K562 (cell line): Measurements from ENCODE around the gene FBXO48. TPM values are rescaled to one million over a fixed set of nuclear protein-coding genes. Genes with fewer than 3 reads are reported as not detected.

Experiments
- ATF3 ChIP-seq, 2 experiments: fragments of 450-650 bp in 1 of 2; sonication (generic) in 1 of 2; formaldehyde crosslinking in 1 of 2; IDR thresholded peaks in 1 of 2; conservative IDR thresholded peaks in 1 of 2; 2 replicates each; pipeline versions ENCODE4 v1.6.1 to v1.8.1; 2016 to 2023; ENCODE audit warnings: mild to moderate bottlenecking in 2 of 2, moderate library complexity in 2 of 2, inconsistent platforms in 1 of 2, missing genetic modification reagents in 1 of 2
- CBX8 ChIP-seq: fragments of 200-600 bp; sonication (generic); IDR thresholded peaks from 2 replicates; pipeline ENCODE4 v1.6.1; 2012; ENCODE audit warnings: borderline replicate concordance, mixed run types, low read depth, mild to moderate bottlenecking, moderate library complexity, mixed read lengths, low read length, control low read depth, inconsistent platforms; ENCODE audit not compliant: poor library complexity, severe bottlenecking; ENCODE audit errors: extremely low read depth
- CSDE1 ChIP-seq, 2 experiments: fragments of 450-650 bp; IDR thresholded peaks; 2 replicates each; pipeline ENCODE4 v1.6.1; 2016; ENCODE audit warnings: mild to moderate bottlenecking in 1 of 2
- CTBP1 ChIP-seq: fragments of 450-650 bp; IDR thresholded peaks from 2 replicates; pipeline ENCODE4 v1.6.1; 2016; ENCODE audit warnings: borderline replicate concordance
- DIDO1 ChIP-seq: fragments of 450-650 bp; IDR thresholded peaks from 2 replicates; pipeline ENCODE4 v1.6.1; 2016; ENCODE audit warnings: low read depth, missing biosample characterization, missing genetic modification characterization
- FOS ChIP-seq: IDR thresholded peaks from 3 replicates; pipeline ENCODE4 v1.6.1; 2011; ENCODE audit not compliant: insufficient read length; ENCODE audit errors: extremely low read depth
- HDAC6 ChIP-seq: IDR thresholded peaks from 2 replicates; pipeline ENCODE4 v1.6.1; 2012; ENCODE audit warnings: low read depth, mild to moderate bottlenecking, control low read depth, inconsistent platforms, low read length, moderate library complexity
- HMBOX1 ChIP-seq: sonication (generic); IDR thresholded peaks from 2 replicates; pipeline ENCODE4 v1.6.1; 2016
- NRF1 ChIP-seq, 2 experiments: fragments of 450-650 bp; IDR thresholded peaks in 1 of 2; conservative IDR thresholded peaks in 1 of 2; 2 replicates each; pipeline ENCODE4 v1.6.1; 2014; ENCODE audit warnings: mild to moderate bottlenecking in 2 of 2
- TAF9B ChIP-seq: fragments of 450-650 bp; IDR thresholded peaks from 2 replicates; pipeline ENCODE4 v1.6.1; 2018; ENCODE audit warnings: mild to moderate bottlenecking; ENCODE audit not compliant: partially characterized antibody
- ZKSCAN3 ChIP-seq: fragments of 250-450 bp; sonication (Bioruptor Pico); IDR thresholded peaks from 2 replicates; pipeline ENCODE4 v1.4.0; 2020
- ZNF12 ChIP-seq: sonication (generic); formaldehyde crosslinking; IDR thresholded peaks from 2 replicates; pipeline ENCODE4 v1.4.0; 2020; ENCODE audit warnings: mild to moderate bottlenecking, missing genetic modification reagents
- ZNF3 ChIP-seq: fragments of 250-450 bp; sonication (Bioruptor Pico); IDR thresholded peaks from 2 replicates; pipeline ENCODE4 v1.5.0; 2021; ENCODE audit warnings: mild to moderate bottlenecking, moderate library complexity
- ZNF76 ChIP-seq: fragments of 250-450 bp; sonication (Bioruptor Pico); IDR thresholded peaks from 2 replicates; pipeline ENCODE4 v1.4.0; 2020; ENCODE audit warnings: mild to moderate bottlenecking, moderate library complexity, borderline replicate concordance
- polyA plus RNA-seq, 8 experiments: library from polyadenylated mRNA; depleted of rRNA in 4 of 8; stranded (reverse) in 5 of 8; unstranded in 3 of 8; fragments of >200 nt; fragmentation: Nextera tagmentation in 2 of 8; fragmentation: Illumina TruSeq in 1 of 8; extraction: Ambion mirVana in 2 of 8; extraction: Trizol in 1 of 8; gene quantifications; 2 replicates each; pipeline versions ENCODE4 v1.2.1 to v1.2.3, GENCODE V29; 2011 to 2014; ENCODE audit warnings: inconsistent platforms in 1 of 8, missing spikeins in 1 of 8
- total RNA-seq, 7 experiments: library from RNA; depleted of rRNA in 6 of 7; stranded (reverse); fragments of >200 nt in 6 of 7; fragmentation: Illumina TruSeq in 2 of 7; extraction: Trizol in 2 of 7; gene quantifications; 2 replicates each; pipeline versions ENCODE4 v1.2.1 to v1.2.3, GENCODE V29; 2011 to 2021; ENCODE audit warnings: low replicate concordance in 1 of 7
- TF ChIP-seq, protein P1 (sequence below): fragments of 250-450 bp; sonication (Bioruptor Pico); IDR thresholded peaks from 2 replicates; pipeline ENCODE4 v1.8.0; 2022; ENCODE audit warnings: moderate library complexity, mild to moderate bottlenecking, inconsistent platforms
- TF ChIP-seq, protein P2 (sequence below): fragments of 250-450 bp; sonication (Bioruptor Pico); IDR thresholded peaks from 2 replicates; pipeline ENCODE4 v1.9.0; 2021; ENCODE audit warnings: mild to moderate bottlenecking
- TF ChIP-seq, protein P3 (sequence below), 2 experiments: fragments of 150-350 bp in 1 of 2; IDR thresholded peaks; 2 replicates each; pipeline ENCODE4 v1.6.1; 2012 to 2016; ENCODE audit warnings: low read depth in 2 of 2, low read length in 2 of 2, mild to moderate bottlenecking in 1 of 2, moderate library complexity in 1 of 2
- TF ChIP-seq, protein P4 (sequence below): sonication (generic); formaldehyde crosslinking; IDR thresholded peaks from 2 replicates; pipeline ENCODE4 v1.8.1; 2023; ENCODE audit warnings: mild to moderate bottlenecking, missing genetic modification reagents

FBXO48 gene
- total and polyA plus RNA-seq, 9 of the 15 experiments (the other 6 are each of a cell fraction or from before 2014, with no cell fraction given) = 0.36 to 1.8 (median 0.73) TPM

DNA sequence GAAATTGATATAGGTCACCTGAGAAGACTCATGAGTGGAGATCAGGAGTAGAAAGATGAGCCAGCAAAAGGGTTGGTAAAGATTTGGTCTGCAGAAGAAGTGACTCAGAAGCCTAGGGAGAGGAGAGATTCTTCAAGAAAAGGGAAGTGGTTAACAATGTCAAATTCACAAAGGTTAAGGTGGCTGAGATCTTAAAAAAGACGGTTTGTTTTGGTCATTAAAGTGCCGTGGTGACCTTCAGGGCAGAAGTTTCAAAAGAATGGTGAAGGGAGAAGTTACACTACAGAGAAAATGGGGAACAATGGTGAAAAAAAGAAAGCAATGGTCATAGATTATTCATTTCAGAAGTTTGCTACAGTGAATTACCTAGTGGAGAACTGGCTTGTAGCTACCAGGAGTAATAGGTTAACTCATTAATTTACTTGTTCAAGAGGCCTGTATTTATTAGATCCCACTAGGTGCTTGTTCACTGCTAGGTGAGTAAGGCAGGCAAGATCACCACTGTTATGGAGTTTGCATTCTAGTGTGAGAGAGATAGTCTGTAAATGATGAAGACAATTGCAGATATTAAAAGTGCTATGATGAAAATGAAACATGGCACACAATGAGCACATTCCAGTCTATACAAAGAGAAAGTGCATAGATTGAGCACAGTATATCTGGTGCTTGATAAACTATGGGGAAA is 43.0 kb downstream of the FBXO48 start (continued):
- peak; percentile 75; the same call in 1 of the 2 replicates for TF ChIP-seq CTBP1
- no peak for TF ChIP-seq HDAC6
- no peak for TF ChIP-seq NRF1 (conservative IDR thresholded peaks at IDR 0.05 in 1 of 2, IDR thresholded peaks at IDR 0.05 in 1 of 2)
- TF ChIP-seq ZKSCAN3 (CRISPR knock-in tag) = no peak
- peak; percentile 98 for TF ChIP-seq HMBOX1
- TF ChIP-seq, protein P1, sequence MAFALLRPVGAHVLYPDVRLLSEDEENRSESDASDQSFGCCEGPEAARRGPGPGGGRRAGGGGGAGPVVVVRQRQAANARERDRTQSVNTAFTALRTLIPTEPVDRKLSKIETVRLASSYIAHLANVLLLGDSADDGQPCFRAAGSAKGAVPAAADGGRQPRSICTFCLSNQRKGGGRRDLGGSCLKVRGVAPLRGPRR = no peak
- no peak for TF ChIP-seq FOS
- TF ChIP-seq CSDE1 (IDR thresholded peaks at IDR 0.05) = no peak
- TF ChIP-seq, protein P2, sequence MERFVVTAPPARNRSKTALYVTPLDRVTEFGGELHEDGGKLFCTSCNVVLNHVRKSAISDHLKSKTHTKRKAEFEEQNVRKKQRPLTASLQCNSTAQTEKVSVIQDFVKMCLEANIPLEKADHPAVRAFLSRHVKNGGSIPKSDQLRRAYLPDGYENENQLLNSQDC (CRISPR knock-in tag) = no peak
- TF ChIP-seq CBX8 = no peak
- TF ChIP-seq TAF9B = no peak
- TF ChIP-seq ZNF76 (CRISPR knock-in tag) = no peak
- TF ChIP-seq ZNF12 = no peak
- TF ChIP-seq, protein P3, sequence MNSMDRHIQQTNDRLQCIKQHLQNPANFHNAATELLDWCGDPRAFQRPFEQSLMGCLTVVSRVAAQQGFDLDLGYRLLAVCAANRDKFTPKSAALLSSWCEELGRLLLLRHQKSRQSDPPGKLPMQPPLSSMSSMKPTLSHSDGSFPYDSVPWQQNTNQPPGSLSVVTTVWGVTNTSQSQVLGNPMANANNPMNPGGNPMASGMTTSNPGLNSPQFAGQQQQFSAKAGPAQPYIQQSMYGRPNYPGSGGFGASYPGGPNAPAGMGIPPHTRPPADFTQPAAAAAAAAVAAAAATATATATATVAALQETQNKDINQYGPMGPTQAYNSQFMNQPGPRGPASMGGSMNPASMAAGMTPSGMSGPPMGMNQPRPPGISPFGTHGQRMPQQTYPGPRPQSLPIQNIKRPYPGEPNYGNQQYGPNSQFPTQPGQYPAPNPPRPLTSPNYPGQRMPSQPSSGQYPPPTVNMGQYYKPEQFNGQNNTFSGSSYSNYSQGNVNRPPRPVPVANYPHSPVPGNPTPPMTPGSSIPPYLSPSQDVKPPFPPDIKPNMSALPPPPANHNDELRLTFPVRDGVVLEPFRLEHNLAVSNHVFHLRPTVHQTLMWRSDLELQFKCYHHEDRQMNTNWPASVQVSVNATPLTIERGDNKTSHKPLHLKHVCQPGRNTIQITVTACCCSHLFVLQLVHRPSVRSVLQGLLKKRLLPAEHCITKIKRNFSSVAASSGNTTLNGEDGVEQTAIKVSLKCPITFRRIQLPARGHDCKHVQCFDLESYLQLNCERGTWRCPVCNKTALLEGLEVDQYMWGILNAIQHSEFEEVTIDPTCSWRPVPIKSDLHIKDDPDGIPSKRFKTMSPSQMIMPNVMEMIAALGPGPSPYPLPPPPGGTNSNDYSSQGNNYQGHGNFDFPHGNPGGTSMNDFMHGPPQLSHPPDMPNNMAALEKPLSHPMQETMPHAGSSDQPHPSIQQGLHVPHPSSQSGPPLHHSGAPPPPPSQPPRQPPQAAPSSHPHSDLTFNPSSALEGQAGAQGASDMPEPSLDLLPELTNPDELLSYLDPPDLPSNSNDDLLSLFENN (IDR thresholded peaks at IDR 0.05; ENCODE audit: low read depth in 2 of 2, low read length in 2 of 2) = no peak
- TF ChIP-seq, protein P4, sequence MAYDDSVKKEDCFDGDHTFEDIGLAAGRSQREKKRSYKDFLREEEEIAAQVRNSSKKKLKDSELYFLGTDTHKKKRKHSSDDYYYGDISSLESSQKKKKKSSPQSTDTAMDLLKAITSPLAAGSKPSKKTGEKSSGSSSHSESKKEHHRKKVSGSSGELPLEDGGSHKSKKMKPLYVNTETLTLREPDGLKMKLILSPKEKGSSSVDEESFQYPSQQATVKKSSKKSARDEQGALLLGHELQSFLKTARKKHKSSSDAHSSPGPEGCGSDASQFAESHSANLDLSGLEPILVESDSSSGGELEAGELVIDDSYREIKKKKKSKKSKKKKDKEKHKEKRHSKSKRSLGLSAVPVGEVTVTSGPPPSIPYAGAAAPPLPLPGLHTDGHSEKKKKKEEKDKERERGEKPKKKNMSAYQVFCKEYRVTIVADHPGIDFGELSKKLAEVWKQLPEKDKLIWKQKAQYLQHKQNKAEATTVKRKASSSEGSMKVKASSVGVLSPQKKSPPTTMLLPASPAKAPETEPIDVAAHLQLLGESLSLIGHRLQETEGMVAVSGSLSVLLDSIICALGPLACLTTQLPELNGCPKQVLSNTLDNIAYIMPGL (CRISPR knock-in tag) = no peak
- TF ChIP-seq DIDO1 = no peak
- no peak for TF ChIP-seq ZNF3
- TF ChIP-seq ATF3 (IDR thresholded peaks at IDR 0.05) = peak; percentile 46; the same call in 1 of the 2 replicates
- TF ChIP-seq ATF3 (CRISPR knock-in tag; conservative IDR thresholded peaks at IDR 0.05) = no peak
